ENCODE data around the gene DYNC2H1. TPM values are rescaled to one million over a fixed set of nuclear protein-coding genes. Genes with fewer than 3 reads are reported as not detected.

The DYNC2H1 gene, protein sequence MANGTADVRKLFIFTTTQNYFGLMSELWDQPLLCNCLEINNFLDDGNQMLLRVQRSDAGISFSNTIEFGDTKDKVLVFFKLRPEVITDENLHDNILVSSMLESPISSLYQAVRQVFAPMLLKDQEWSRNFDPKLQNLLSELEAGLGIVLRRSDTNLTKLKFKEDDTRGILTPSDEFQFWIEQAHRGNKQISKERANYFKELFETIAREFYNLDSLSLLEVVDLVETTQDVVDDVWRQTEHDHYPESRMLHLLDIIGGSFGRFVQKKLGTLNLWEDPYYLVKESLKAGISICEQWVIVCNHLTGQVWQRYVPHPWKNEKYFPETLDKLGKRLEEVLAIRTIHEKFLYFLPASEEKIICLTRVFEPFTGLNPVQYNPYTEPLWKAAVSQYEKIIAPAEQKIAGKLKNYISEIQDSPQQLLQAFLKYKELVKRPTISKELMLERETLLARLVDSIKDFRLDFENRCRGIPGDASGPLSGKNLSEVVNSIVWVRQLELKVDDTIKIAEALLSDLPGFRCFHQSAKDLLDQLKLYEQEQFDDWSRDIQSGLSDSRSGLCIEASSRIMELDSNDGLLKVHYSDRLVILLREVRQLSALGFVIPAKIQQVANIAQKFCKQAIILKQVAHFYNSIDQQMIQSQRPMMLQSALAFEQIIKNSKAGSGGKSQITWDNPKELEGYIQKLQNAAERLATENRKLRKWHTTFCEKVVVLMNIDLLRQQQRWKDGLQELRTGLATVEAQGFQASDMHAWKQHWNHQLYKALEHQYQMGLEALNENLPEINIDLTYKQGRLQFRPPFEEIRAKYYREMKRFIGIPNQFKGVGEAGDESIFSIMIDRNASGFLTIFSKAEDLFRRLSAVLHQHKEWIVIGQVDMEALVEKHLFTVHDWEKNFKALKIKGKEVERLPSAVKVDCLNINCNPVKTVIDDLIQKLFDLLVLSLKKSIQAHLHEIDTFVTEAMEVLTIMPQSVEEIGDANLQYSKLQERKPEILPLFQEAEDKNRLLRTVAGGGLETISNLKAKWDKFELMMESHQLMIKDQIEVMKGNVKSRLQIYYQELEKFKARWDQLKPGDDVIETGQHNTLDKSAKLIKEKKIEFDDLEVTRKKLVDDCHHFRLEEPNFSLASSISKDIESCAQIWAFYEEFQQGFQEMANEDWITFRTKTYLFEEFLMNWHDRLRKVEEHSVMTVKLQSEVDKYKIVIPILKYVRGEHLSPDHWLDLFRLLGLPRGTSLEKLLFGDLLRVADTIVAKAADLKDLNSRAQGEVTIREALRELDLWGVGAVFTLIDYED (N-terminal part only)
- total RNA-seq (2014; rRNA removed; shearing (Covaris generic)): 7.7 and 8.0 TPM in 2 replicates

DNA sequence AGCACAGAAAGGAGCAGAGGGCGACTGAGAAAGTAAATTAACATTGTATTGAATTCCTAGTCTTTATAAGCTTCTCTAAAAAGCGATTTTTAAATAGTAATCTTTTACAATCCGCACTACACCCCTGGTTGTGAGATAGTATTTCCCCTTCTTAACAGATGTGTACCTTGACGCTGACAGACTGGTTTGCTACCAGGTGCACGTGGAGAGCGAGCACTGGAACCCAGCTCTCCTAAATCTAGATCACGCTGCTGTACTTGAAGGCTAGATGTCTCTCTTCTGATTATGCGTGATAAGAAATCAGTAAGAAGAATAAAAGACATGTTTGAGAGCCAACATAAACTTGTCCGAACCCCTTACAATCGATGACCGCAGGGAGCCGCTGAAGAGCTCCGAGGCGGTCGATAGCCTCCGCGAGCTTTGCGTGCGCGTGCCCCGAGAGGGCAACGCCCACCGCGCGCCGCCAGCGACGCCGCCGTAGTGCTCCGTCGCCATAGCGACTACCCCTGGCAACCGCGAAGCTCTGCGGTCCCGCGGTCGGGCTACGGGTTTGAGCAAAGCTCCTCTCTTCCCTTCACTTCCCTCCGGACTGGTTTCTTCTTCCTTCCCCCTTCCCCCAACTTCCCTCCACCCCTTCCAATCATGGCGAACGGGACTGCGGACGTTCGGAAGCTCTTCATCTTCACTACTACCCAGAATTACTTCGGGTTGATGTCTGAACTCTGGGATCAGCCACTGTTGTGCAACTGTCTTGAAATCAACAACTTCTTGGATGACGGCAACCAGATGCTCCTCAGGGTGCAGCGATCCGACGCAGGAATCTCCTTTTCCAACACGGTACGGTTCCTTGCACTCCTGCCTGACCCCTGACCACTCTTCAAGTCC is at the start of gene DYNC2H1:
DYNC2H1 (plus strand) TSS at position 494 of the 885 bp plus-strand sequence; CDS start at position 643, 149 bp downstream.
- DNase-seq (ENCODE audit: low spot score): peak; percentile 71

DNA sequence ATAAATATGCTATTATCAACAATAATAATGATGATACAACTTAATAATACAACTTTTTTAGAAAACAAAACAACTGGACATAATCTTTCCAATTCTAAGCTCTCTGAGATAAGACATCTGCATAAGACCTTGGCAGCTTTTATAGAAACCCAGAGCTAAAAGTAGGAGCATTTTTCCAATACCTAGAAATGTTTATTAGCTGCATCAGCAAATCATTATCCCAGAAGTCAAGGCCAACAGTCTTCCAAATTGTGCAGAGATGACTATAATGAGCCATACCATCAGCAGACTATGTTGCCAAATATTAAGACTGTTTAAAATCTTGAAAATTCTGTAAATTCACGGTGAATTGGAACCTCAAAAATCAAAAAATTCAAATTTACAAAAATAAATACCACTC is 47.6 kb upstream of the DYNC2H1 start:
- DNase-seq (ENCODE audit: low spot score): no peak

DNA sequence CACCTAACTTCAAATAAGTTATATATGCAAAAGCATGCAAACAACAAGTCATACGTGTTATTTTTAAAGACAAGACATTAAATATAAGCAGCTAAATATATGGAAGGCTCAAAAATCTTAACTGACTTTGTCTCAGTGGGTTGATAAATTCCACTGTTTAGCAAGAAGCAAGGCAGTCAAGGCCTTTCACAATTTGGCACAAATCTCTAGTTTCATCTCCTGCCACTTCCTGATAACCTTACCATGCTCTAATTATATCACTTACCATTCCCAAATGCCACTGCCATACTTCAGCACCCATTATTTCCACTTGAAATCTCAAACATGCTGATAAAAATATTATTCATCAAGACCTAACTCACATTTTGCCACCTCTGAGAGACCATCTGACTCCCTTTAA is 42.1 kb upstream of the DYNC2H1 start:
- no peak for DNase-seq (ENCODE audit: low spot score)

DNA sequence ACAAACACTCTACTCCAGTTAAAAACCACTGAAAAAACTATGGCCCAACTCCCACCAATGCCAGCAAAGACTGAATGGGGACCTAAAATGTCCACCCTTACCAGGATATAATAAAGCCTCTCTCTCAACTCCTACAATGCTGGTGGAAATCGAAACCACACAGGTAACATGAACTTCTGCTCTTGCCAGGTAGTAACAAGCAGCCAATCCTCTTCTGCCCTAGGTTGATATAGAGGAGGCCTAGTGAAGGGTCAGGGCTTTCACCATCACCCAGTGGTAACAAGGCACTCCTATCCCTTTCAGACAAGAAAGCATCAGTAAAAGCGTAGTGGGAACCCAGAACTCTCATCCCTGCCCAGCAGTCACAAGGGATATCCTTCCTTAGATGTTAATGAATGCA is 39.9 kb upstream of the DYNC2H1 start:
- DNase-seq (ENCODE audit: low spot score): no peak

DNA sequence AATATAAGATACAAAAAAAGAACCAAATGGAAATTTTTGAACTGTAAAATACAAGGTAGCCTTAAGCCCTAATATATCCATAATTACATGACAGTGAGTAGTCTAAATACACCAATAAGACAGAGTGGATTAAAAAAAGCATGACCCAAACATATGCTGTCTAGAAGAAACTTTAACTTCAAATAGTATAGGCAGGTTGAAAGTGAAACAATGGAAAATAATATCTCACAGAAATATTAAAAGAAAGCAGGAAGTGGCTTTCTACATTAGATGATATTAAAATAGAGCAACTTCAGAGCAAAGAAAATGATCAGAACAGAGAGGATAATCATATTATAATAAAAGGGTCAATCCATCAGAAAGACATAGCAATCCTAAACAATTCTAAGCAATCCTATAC is 39.1 kb upstream of the DYNC2H1 start:
- no peak for DNase-seq (ENCODE audit: low spot score)

DNA sequence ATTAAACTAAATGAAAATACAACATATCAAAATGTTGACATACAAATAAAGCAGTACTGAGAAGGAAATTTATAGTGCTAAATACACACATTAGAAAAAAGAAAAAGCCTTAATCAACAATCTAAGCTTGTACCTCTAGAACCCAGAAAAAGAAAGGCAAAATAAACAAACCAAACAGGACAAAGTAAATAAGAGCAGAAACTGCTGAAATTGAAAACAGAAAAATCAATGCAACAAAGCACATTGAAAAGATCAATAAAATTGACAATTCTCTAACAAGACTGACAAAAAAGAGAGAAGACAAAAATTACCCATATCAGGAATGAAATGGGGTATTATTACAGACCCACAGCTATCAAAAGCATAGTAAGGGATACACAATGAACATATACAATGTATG is 38.2 kb upstream of the DYNC2H1 start:
- DNase-seq (ENCODE audit: low spot score): no peak

DNA sequence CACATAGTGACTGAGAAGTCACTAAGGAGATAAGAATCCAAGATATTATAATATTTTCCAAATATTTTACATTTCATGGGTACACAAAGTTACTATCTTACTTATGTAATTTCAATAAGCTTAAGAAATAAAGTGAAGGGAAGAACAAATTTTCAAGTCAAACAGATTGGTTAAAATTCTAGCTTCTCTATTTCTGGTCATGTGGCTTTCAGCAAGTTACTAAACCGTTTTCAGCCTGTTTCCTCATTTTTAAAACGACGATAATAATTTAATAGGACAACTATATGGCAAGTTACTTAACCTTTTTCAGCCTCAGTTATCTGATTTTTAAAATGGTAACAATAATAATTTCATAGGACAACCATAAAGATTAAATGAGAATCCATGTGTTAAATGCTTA is 32.9 kb upstream of the DYNC2H1 start:
- no peak for DNase-seq (ENCODE audit: low spot score)

DNA sequence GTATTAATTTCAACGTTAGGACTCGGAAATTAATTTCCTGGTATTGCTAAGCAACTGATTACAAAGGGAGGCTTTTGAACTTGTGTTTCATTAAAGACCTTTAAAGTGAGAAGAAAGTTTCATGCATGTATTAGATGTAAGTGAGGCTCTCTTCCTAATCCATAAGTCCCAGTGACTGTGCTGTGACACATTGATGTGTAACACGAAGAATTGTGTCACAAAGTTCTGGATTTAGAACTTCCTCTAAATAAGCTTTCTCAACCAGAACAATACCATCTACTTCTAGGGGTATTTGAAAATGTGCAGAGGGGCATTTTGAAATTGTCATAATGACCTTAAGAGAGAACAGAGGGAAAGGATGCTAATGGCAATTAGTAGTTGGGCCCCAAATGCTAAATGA is 31.7 kb upstream of the DYNC2H1 start:
- no peak for DNase-seq (ENCODE audit: low spot score)

DNA sequence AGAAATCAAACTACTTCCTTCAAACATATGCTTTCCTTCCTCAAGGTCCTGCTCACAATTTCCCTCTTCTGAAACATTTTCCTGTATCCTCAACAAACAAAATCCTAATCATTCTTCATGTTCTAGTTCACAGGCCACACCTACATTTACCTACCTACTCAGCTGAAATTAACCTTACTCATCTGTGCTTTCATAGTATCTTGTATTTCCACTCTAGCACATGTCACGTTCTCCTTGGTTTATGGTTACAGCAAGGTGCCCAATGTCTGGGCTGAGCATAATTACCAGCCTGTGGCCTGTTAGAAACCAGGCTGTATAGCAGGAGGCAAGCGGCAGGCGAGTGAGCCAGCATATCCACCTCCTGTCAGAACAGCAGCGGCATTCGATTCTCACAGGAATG is 30.5 kb upstream of the DYNC2H1 start:
- no peak for DNase-seq (ENCODE audit: low spot score)

DNA sequence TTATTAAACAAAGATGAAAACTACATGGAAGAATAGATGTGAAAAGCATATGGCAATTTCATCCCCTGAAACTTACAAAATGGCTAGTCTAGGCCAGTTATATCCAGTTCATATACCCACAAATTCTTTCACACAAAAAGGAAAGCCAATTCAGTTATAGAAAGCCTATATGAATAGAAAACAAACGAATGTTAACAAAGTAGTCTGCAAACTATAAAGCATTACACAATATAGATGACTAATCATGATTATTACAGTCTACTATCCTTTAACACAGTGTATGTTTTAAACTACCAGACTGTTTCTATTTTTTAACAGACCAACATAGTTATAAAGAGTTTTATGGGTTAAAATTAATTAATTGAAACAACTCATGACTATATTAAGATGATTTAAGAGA is 29.4 kb upstream of the DYNC2H1 start:
- no peak for DNase-seq (ENCODE audit: low spot score)

DNA sequence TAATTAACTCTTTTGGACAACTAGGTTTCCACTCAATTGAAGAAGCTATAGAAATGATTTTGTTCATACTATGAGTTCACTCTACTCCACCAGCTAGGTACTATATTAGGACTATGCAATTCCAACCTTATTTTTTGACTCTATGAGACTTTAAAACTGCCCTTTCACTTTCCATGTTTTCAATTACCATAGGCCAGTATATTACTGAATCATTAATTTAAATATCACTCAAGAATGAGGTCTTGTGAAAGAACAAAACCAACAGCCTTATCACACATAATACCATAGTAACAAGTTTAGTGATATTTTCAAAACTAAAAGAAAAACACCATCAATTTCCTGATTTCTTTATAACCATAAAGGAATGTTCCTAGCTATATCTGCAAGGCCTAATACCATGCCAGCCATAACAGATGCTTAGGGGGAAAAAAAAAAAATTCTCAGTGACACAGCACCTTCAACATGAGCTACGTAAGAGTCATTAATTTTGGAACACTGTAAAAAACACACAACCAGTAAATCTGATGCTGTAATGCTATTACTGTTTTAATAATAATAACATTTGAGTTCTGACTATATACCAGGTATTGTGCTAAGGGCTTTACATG is 23.4 kb upstream of the DYNC2H1 start:
- DNase-seq (ENCODE audit: low spot score): no peak

DNA sequence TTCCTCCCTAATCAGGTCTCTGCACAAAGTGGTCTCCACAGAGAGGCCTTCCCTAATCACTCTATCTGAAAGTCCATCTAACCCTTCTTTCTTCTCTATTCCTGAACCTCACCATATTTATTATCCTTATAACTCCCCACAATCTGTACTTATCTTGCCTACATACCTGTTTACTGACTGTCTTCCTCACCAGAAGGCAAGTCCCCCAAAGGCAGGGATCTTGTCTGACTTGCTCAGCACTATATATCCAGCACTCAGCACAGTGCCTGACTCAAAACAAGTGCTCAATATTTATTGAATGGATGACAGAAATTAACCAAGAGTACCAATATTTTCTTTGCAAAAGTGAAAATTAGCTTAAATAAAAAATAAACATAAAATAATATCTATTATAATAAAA is 22.8 kb upstream of the DYNC2H1 start:
- no peak for DNase-seq (ENCODE audit: low spot score)

DNA sequence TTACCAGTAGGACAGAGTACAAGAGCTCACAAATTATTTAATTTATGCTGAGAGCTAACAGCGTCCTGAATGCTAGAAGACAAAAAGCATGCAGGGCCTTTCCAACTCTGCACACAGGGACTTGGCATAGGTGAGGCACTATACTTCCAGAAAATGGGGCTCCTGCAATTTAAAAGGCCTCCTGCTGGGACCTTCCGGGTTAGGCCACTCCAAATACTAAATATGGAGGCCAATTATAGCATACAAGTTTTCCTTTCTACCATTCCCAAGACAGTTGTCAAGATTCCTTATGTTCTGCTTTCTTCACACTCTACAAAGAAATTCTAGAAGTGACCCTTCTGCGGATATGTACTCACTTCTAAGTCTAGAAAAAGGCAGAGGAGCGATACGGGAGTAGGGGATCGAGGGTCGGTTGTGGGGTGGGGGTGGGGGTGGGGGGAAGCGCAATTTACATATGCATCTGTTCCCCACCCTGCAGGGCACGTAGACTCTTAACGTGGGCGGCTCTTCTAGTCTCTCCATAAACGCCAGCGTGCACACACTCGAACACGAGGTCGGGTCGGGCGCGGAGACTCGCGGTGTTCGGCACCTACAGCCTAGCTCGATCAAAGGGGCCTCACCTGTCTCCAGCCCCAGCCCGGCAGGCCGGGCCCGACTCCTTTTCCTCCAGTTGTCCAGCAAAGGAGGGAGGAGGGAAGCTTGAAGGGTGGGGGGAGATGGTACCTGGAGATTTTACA is 18.0 kb upstream of the DYNC2H1 start:
- DNase-seq (ENCODE audit: low spot score): peak; percentile 2

DNA sequence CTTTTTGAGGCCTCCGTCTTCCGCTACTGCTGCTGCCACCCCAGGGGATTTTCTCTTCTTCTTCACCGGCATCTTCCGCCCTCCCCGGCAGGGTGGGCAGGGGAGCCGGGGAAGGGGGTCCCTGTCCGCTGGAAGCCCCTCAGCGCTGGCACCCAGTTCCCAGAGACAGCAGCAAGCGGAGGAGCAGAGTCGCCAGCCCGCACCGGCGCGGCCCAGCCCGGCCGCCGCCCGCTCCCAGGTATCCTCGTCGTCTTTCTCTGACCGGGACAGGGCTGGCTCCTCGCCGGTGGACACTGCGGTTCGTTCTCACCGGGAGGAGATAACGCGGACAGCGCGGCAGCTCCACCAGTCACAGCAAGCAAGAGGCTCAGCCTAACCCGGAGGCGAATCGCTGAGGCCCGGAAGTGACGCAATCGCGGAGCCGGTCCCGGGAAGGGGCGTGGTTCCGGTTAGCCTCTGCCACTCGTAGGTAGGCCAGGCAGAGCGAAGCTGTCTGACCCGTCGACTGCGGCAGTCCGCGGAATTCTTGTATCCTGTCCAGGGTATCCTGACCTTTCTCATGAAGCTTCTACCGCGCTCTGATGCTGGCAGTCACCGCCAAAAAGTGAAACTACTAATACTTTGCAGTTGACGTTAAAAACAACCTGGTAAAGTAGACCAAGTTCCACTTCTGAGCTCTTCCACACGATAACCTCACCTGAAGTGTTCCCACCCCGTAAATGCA is 17.3 kb upstream of the DYNC2H1 start, which contains the start of gene DCUN1D5:
DCUN1D5 (minus strand) TSS at position 360 of the 724 bp plus-strand sequence; CDS start at position 72, 288 bp downstream.
- DNase-seq (ENCODE audit: low spot score): peak; percentile 87

DNA sequence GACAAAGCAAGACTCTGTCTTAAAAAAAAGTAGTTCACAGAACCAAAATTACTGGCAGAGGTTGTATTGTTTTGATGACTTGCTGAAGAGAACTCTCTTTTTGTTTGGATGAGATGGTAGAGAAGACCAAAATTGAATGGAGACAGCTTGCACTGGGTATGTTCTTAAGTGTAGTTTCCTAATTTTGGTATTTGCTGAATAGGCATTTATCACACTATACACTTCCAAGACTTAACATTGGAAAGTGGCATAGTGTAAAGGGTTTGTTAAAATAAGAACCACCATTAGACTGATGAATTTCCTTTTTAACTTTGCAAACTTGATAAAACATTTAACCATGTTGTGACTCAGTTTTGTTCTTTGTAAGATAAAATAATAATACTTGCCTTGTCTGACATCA is 11.9 kb upstream of the DYNC2H1 start:
- DNase-seq (ENCODE audit: low spot score): no peak

DNA sequence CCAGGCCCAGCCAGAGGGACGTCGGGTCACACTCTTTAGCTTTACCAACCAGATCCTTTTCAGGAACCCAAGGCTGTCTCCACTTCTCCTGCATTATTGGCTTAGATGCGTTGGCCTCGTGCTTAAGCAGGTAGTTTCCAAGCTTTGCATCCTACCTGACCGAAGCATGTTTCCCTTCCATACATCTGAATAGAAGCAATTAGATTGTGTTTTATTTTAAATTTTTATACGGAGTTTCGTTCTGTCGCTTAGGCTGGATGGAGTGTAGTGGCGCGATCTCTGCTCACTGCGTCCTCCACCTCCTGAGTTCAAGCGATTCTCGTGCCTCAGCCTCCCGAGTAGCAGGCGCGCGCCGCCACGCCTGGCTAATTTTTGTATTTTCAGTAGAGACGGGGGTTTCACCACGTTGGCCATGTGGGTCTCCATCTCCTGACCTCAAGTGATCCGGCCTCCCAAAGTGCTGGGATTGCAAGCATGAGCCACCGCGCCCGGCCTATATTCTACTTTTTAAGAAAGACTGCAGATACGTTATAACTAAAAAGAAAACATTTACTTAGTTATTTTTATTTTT is 677 bp downstream of the DYNC2H1 start:
- DNase-seq (ENCODE audit: low spot score): no peak

DNA sequence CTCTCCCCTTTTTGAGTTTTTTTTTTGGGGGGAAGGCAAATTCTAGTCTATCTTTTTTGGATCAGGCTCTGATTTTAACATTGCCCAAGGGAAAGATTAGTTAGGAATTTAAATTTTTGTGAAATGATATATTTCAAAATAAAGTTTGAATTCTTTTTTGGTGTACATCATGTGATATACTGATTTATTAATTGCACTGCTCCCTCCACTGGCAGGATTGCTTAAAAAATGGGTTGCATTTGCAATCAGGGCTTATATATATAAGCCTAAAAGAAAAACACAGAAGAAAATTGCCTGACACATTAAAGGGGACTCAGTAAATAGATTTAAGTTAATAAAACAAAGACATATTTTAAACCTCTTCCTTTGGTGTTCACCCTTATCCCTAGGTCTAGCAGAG is 1.2 kb downstream of the DYNC2H1 start:
- DNase-seq (ENCODE audit: low spot score): no peak

DNA sequence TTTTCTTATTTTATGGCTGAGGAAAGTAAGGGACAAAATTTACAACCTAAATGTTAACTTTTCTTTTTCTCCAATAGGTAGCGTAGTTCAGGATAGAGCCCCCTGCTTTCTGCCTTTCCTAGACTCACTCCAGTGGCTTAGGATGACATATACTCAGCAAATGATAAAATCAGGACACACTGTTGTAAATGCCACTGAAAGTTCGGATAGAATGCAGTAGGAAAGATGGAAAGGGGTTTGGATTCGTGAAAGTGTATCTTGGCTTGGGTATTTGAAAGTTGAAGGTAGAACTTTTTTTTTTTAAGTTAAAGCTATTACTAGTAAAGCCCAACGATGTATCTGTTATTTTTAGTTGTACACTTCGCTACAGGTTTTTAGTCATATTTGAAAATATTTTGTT is 2.2 kb downstream of the DYNC2H1 start:
- DNase-seq (ENCODE audit: low spot score): no peak

DNA sequence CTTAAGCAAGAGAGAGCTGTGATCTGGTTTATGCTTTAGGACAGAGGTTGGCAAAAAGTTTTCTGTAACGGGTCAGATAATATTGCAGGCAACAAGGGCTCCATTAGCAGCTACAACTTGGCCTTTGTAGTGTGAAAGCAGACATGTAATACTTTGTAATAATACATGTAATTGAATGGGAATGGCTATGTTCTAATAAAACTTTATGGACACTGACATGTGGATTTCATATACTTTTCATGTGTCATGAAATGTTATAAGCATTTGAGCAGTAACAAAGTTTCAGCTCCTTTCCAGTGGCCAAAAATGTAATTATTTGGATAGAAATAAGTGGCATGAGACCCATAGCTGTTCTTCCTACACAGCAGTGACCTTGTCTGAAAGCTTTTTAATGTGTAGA is 3.1 kb downstream of the DYNC2H1 start:
- no peak for DNase-seq (ENCODE audit: low spot score)
